ENCODE data around the gene UBTD2.

- TF ChIP-seq, protein P1, sequence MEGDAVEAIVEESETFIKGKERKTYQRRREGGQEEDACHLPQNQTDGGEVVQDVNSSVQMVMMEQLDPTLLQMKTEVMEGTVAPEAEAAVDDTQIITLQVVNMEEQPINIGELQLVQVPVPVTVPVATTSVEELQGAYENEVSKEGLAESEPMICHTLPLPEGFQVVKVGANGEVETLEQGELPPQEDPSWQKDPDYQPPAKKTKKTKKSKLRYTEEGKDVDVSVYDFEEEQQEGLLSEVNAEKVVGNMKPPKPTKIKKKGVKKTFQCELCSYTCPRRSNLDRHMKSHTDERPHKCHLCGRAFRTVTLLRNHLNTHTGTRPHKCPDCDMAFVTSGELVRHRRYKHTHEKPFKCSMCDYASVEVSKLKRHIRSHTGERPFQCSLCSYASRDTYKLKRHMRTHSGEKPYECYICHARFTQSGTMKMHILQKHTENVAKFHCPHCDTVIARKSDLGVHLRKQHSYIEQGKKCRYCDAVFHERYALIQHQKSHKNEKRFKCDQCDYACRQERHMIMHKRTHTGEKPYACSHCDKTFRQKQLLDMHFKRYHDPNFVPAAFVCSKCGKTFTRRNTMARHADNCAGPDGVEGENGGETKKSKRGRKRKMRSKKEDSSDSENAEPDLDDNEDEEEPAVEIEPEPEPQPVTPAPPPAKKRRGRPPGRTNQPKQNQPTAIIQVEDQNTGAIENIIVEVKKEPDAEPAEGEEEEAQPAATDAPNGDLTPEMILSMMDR (IDR thresholded peaks at IDR 0.05) = no peak
- no peak for TF ChIP-seq POLR2A (IDR thresholded peaks at IDR 0.05)
Observed at GRCh38 chr5:172235827-172236736, 47.5 kb downstream of the UBTD2 start.
